ENCODE data around the gene NOC3L. TPM values are rescaled to one million over a fixed set of nuclear protein-coding genes. Genes with fewer than 3 reads are reported as not detected.

NOC3L gene
- total RNA-seq, 1 experiment from 2014 or later: 41.2 TPM

GRCh38 chr10:94344522-94345122 is 18.1 kb downstream of the NOC3L start:
- BruUV-seq (replicated peaks): no TSS peak
- no peak for DNase-seq (ENCODE audit: low read depth, low spot score)
- no peaks in the 10 kb centered on the region for H3K4me1 ChIP-seq (ENCODE audit: control insufficient read depth, insufficient read depth, low read length)
- H3K27me3 ChIP-seq (ENCODE audit: control insufficient read depth, insufficient read depth, low read length): no peaks in the 10 kb centered on the region
- CTCF ChIA-PET: no interaction called here
- no peak for ATAC-seq
- H3K4me3 ChIP-seq (ENCODE audit: low read depth in 2 of 2, low read length in 2 of 2): no peak overlapping the region
- no peaks in the 10 kb centered on the region for H3K9me3 ChIP-seq (ENCODE audit: control insufficient read depth, insufficient read depth, low read depth, low read length)
- intact Hi-C loops (cut with micrococcal nuclease; ENCODE audit: unreplicated experiment): loop anchor here (5.0 kb wide), 1 partner anchor 98 kb away; no protein-coding TSS in a partner anchor
- in situ Hi-C loops (cut with HindIII; ENCODE audit: low pct_unique_long_range_greater_than_20kb, low sequenced_read_pairs): no loop called here
- no peak for TF ChIP-seq POLR2AphosphoS5 (IDR thresholded peaks at IDR 0.05; ENCODE audit: low read depth, low read length)
- no peak for TF ChIP-seq REST (IDR thresholded peaks at IDR 0.05; ENCODE audit: insufficient read depth in 1 of 2, low read depth in 2 of 2, low read length in 1 of 2)
- TF ChIP-seq CTCF (IDR thresholded peaks at IDR 0.05): no peak
- no peak for TF ChIP-seq TCF7L2 (IDR thresholded peaks at IDR 0.05; ENCODE audit: low read depth, low read length)
- no peak for TF ChIP-seq SIN3A (IDR thresholded peaks at IDR 0.05; ENCODE audit: borderline replicate concordance, insufficient read depth, low read depth, low read length)
- no peak overlapping the region for H3K27ac ChIP-seq (ENCODE audit: low read length)
- POLR2A ChIA-PET: no interaction called here
- H3K36me3 ChIP-seq (ENCODE audit: control insufficient read depth, insufficient read depth, low read length): peaks cover 79% of the 10 kb centered on the region

- ChIA-PET CTCF (no interaction called here), POLR2A (interaction anchor here (0.6 kb wide), 1 partner anchor 38 kb away, joined by 3 read pairs; no protein-coding TSS in a partner anchor)
- Histone ChIP-seq H3K9me3 (ENCODE audit: control insufficient read depth, insufficient read depth, low read depth, low read length) (no peaks in the 10 kb centered on the region), H3K27ac (ENCODE audit: low read length) (no peak overlapping the region), H3K4me1 (ENCODE audit: control insufficient read depth, insufficient read depth, low read length) (no peaks in the 10 kb centered on the region), H3K36me3 (ENCODE audit: control insufficient read depth, insufficient read depth, low read length) (peaks cover 80% of the 10 kb centered on the region), H3K27me3 (ENCODE audit: control insufficient read depth, insufficient read depth, low read length) (no peaks in the 10 kb centered on the region), H3K4me3 (ENCODE audit: low read depth in 2 of 2, low read length in 2 of 2) (no peak overlapping the region)
- ATAC-seq (no peak), DNase-seq (ENCODE audit: low read depth, low spot score) (no peak)
- TF ChIP-seq CTCF (IDR thresholded peaks at IDR 0.05) (no peak), SIN3A (IDR thresholded peaks at IDR 0.05; ENCODE audit: borderline replicate concordance, insufficient read depth, low read depth, low read length) (no peak), REST (IDR thresholded peaks at IDR 0.05; ENCODE audit: insufficient read depth in 1 of 2, low read depth in 2 of 2, low read length in 1 of 2) (no peak), TCF7L2 (IDR thresholded peaks at IDR 0.05; ENCODE audit: low read depth, low read length) (no peak), POLR2AphosphoS5 (IDR thresholded peaks at IDR 0.05; ENCODE audit: low read depth, low read length) (no peak)
- in situ Hi-C loops (cut with HindIII; ENCODE audit: low pct_unique_long_range_greater_than_20kb, low sequenced_read_pairs): no loop called here
- intact Hi-C loops (cut with micrococcal nuclease; ENCODE audit: unreplicated experiment): loop anchor here (5.0 kb wide), 1 partner anchor 99 kb away; no protein-coding TSS in a partner anchor
- no TSS peak for BruUV-seq (replicated peaks)
Measured at GRCh38 chr10:94343151-94343550, 19.6 kb downstream of the NOC3L start.
